HCT116 (cell line): Measurements from ENCODE around the gene POU5F1. TPM values are rescaled to one million over a fixed set of nuclear protein-coding genes. Genes with fewer than 3 reads are reported as not detected.
A peak's percentile ranks its signal among the peaks of the same experiment; 100 is the strongest.
"Not testable (repeated sequence)": the region's sequence is repeated elsewhere in the genome, so short reads cannot be mapped to it uniquely, and the experiment has no call there.

ENCODE experiments used
- ATAC-seq: fragments of 200-7000 bp; cut with Tn5 transposase; 2 replicates; pipeline ENCODE4 v1.9.1; 2020; ENCODE audit warnings: mild to moderate bottlenecking, moderate library complexity
- BruUV-seq: library from RNA; stranded (reverse); fragments of 400-500 nt; replicated peaks from 2 replicates; lab custom pipeline; 2021; lab: Mats Ljungman, UMichigan
- CTCF ChIA-PET: fragments of 300-600 bp; sonication (Branson Sonifier 250); formaldehyde crosslinking; loops from one replicate; lab custom pipeline; 2021; ENCODE audit warnings: antibody characterized with exemption; lab: Charles Lee
- POLR2A ChIA-PET: fragments of 300-600, 350-600 bp; sonication (Branson Sonifier 250); formaldehyde crosslinking; loops from one replicate; lab custom pipeline; 2021; ENCODE audit warnings: antibody characterized with exemption; lab: Charles Lee
- RAD21 ChIA-PET, 2 experiments: fragments of 300-600 bp; sonication (Branson Sonifier 250); formaldehyde crosslinking; loops; one replicate each; lab custom pipeline; 2023; ENCODE audit warnings: low total read pairs in 2 of 2; ENCODE audit not compliant: uncharacterized antibody in 2 of 2, unreplicated experiment in 2 of 2, low non-redundant PET in 1 of 2; lab: Charles Lee
- DNase-seq: peaks from one replicate; pipeline ENCODE4 v3.0.0-alpha.2; 2010; ENCODE audit warnings: low read depth, low spot score
- H2AFZ ChIP-seq: fragments of 200-600 bp; shearing (Covaris generic), sonication (generic); 2 replicates; pipeline ENCODE4 v1.6.1; 2017; ENCODE audit warnings: low read depth, mixed run types, mixed read lengths, antibody characterized with exemption, low read length; ENCODE audit not compliant: poor library complexity, severe bottlenecking
- H3K27ac ChIP-seq: 2 replicates; pipeline ENCODE4 v1.5.1; 2012; ENCODE audit warnings: low read depth, low read length
- H3K27me3 ChIP-seq: fragments of 200-600 bp; sonication (generic); 2 replicates; pipeline ENCODE4 v1.6.1; 2016; ENCODE audit warnings: mixed run types, low read length, mixed read lengths; ENCODE audit not compliant: insufficient read depth
- H3K36me3 ChIP-seq, 2 experiments: fragments of 200-500 bp in 1 of 2; fragments of 200-600 bp in 1 of 2; sonication (Bioruptor generic) in 1 of 2; sonication (generic) in 1 of 2; 2 replicates each; pipeline versions ENCODE4 v1.5.1 to v1.6.1; 2014 to 2016; ENCODE audit warnings: low read length in 2 of 2, inconsistent platforms in 1 of 2, mixed read lengths in 1 of 2, mixed run types in 1 of 2; ENCODE audit not compliant: insufficient read depth in 2 of 2, control insufficient read depth in 1 of 2
- H3K4me1 ChIP-seq, 2 experiments: fragments of 200-600 bp in 1 of 2; sonication (generic) in 1 of 2; 2 replicates each; pipeline versions ENCODE4 v1.5.1 to v1.6.1; 2012 to 2017; ENCODE audit warnings: low read length in 2 of 2, inconsistent platforms in 1 of 2, mild to moderate bottlenecking in 1 of 2, mixed read lengths in 1 of 2, mixed run types in 1 of 2, moderate library complexity in 1 of 2; ENCODE audit not compliant: insufficient read depth in 2 of 2, control insufficient read depth in 1 of 2
- H3K4me2 ChIP-seq: fragments of 200-600 bp; sonication (generic); 2 replicates; pipeline ENCODE4 v1.6.1; 2017; ENCODE audit warnings: mixed run types, low read length, mixed read lengths
- H3K4me3 ChIP-seq, 2 experiments: fragments of 200-600 bp in 1 of 2; sonication (generic) in 1 of 2; replicated peaks in 1 of 2; 2 replicates each; pipeline ENCODE4 v1.5.1; 2011 to 2016; ENCODE audit warnings: low read length in 2 of 2, control low read depth in 1 of 2, low read depth in 1 of 2, mild to moderate bottlenecking in 1 of 2, mixed read lengths in 1 of 2, mixed run types in 1 of 2
- H3K79me2 ChIP-seq: fragments of 200-600 bp; sonication (generic); 2 replicates; pipeline ENCODE4 v1.6.1; 2017; ENCODE audit warnings: mild to moderate bottlenecking, mixed run types, low read length, moderate library complexity, mixed read lengths; ENCODE audit not compliant: insufficient read depth
- H3K9ac ChIP-seq: fragments of 200-600 bp; sonication (generic); 2 replicates; pipeline ENCODE4 v1.6.1; 2016; ENCODE audit warnings: low read length, mixed read lengths
- H3K9me2 ChIP-seq: fragments of 200-600 bp; sonication (generic), shearing (Covaris generic); 2 replicates; pipeline ENCODE4 v1.6.1; 2017; ENCODE audit warnings: mixed run types, mild to moderate bottlenecking, moderate library complexity; ENCODE audit not compliant: insufficient read depth
- H3K9me3 ChIP-seq, 2 experiments: fragments of 200-500 bp in 1 of 2; fragments of 200-600 bp in 1 of 2; sonication (Bioruptor generic) in 1 of 2; sonication (generic) in 1 of 2; 2 replicates each; pipeline ENCODE4 v1.6.1; 2014 to 2017; ENCODE audit warnings: low read length in 2 of 2, mixed read lengths in 2 of 2, inconsistent platforms in 1 of 2, low read depth in 1 of 2, mild to moderate bottlenecking in 1 of 2, mixed run types in 1 of 2, moderate library complexity in 1 of 2; ENCODE audit not compliant: control insufficient read depth in 1 of 2, insufficient read depth in 1 of 2
- H4K20me1 ChIP-seq: fragments of 200-600 bp; sonication (generic), shearing (Covaris generic); 2 replicates; pipeline ENCODE4 v1.6.1; 2017; ENCODE audit warnings: mixed run types, mild to moderate bottlenecking, moderate library complexity; ENCODE audit not compliant: insufficient read depth
- CEBPB ChIP-seq: IDR thresholded peaks from 2 replicates; pipeline ENCODE4 v1.6.1; 2012; ENCODE audit warnings: low read depth
- SRF ChIP-seq: IDR thresholded peaks from 2 replicates; pipeline ENCODE4 v1.6.1; 2012; ENCODE audit warnings: low read depth
- intact Hi-C: fragments of 100-400 bp; cut with micrococcal nuclease; formaldehyde crosslinking; loops from 2 replicates; pipeline ENCODE4 v1.10.0; 2022
- total RNA-seq: library from RNA; stranded (reverse); gene quantifications from one replicate; pipeline ENCODE4 v1.2.1, GENCODE V29; 2021; ENCODE audit not compliant: unreplicated experiment

POU5F1 gene
- total RNA-seq, 1 experiment from 2014 or later: 1.9 TPM

GRCh38 chr6:31202259-31203166, 32.0 kb upstream of the POU5F1 start:
- Histone ChIP-seq H4K20me1 (no peaks in the 10 kb centered on the region), H3K9me3 (no peaks in the 10 kb centered on the region), H3K9ac (peak overlapping the region; percentile 36), H3K36me3 (no peaks in the 10 kb centered on the region), H3K9me2 (no peaks in the 10 kb centered on the region), H3K4me1 (peaks cover 23 to 45% of the 10 kb centered on the region in 2 experiments), H3K4me2 (peak overlapping the region; percentile 64), H3K27ac (peak overlapping the region; percentile 56), H3K27me3 (no peaks in the 10 kb centered on the region), H3K79me2 (peaks cover 17% of the 10 kb centered on the region), H2AFZ (no peak overlapping the region), H3K4me3 (0 out of 4 replicates have a peak overlapping the region, but pooled peaks of 1 of the 2 experiments have one; percentile 34)
- ChIA-PET RAD21 (interaction anchor here in 1 of 2 experiments (1.3 kb wide), 1 partner anchor 164 kb away, joined by 5 read pairs; no protein-coding TSS in a partner anchor), CTCF (interaction anchor here (1.9 kb wide), 1 partner anchor 164 kb away, joined by 11 read pairs; no protein-coding TSS in a partner anchor), POLR2A (interaction anchor here (0.7 to 1.2 kb wide), 3 partner anchors 118 to 260 kb away, joined by 3 to 4 read pairs (median 3); no protein-coding TSS in a partner anchor)
- TF ChIP-seq CEBPB: no peak
- TF ChIP-seq SRF: peak; percentile 76
- BruUV-seq: no TSS peak
- DNase-seq: no peak
- no peak; the same call in 1 of the 2 replicates for ATAC-seq
- intact Hi-C loops: loop anchor here (5.0 kb wide), 1 partner anchor 395 kb away; no protein-coding TSS in a partner anchor

- H2AFZ ChIP-seq, H3K27ac ChIP-seq, ATAC-seq, H3K9me3 ChIP-seq, DNase-seq, H4K20me1 ChIP-seq, H3K36me3 ChIP-seq, H3K27me3 ChIP-seq, H3K9me2 ChIP-seq, CTCF ChIA-PET, BruUV-seq, intact Hi-C loops: not testable (repeated sequence)
- Histone ChIP-seq H3K79me2 (peaks cover 17% of the 10 kb centered on the region), H3K4me2 (peak overlapping the region; percentile 87), H3K4me3 (peak overlapping the region; percentile 79 to 88), H3K9ac (peak overlapping the region; percentile 76), H3K4me1 (peaks cover 21 to 43% of the 10 kb centered on the region in 2 experiments)
- ChIA-PET RAD21 (interaction anchor here in 1 of 2 experiments (0.9 kb wide), 1 partner anchor 167 kb away, joined by 3 read pairs; no protein-coding TSS in a partner anchor), POLR2A (interaction anchor here (2.3 kb wide), 1 partner anchor 47 kb away, joined by 8 read pairs; no protein-coding TSS in a partner anchor)
Observed at GRCh38 chr6:31199105-31199452, 28.6 kb upstream of the POU5F1 start.
